Stimulated activated CD8-positive, alpha-beta memory T cell treated with anti-CD3 and anti-CD28 coated beads, Interleukin-4, amount 100 ng/mL, for 24 hours (primary cell): ENCODE results near the gene ZP1.

Experiments used
- DNase-seq: peaks from one replicate; pipeline ENCODE4 v3.0.0-alpha.2; 2020; ENCODE audit warnings: low read depth

ZP1 gene

DNA sequence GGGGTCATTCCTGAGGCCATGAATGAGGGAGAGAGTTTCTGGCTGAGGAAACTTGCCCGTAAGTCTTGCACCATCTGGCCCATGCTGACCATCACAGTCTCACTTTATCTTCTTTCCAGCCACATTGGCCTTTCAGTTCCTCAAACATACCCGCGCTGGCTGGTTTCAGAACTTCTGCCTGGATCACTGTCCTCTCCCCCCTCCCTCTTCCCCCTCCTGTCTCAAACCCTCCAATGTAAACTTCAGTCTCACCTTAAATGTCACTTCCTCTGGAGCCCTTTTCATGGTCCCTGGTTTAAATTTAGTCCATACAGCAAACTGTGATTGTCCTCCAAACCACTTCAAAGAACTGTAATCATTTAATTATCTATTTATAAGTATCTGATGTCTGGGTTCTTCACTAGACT, 42.9 kb downstream of the ZP1 start:
- DNase-seq = no peak

DNA sequence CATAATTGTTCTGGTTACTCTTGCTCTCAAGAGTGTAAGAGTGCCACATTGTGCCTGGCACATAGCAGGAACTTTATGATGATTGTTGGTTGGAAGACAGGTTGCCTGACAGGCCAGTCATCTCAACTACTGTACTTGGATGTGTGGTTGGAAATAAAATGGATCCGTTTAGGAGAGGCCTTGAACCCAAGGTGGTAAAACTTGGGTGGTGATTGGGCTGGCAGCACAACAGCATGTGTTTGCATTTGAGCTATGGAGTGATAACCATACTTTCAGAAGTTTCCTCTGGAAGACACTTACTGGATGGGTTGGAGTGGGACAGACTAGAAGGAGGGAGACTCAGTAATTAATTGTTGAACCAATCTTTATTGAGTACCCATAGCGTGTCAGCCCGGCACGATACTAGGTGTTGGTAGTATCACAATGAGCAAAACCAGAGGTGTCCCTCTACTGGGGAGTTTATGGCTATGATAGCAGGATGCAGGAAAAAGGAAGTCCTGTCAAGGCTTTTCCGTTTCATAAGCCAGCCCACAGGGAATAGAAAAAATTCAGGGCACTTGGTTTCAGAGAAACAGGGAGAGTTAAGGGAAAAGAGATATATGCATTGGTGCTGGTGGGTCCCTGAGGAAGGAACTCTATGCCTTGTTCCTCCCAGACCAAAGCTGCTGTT, 43.5 kb downstream of the ZP1 start:
- DNase-seq = no peak

DNA sequence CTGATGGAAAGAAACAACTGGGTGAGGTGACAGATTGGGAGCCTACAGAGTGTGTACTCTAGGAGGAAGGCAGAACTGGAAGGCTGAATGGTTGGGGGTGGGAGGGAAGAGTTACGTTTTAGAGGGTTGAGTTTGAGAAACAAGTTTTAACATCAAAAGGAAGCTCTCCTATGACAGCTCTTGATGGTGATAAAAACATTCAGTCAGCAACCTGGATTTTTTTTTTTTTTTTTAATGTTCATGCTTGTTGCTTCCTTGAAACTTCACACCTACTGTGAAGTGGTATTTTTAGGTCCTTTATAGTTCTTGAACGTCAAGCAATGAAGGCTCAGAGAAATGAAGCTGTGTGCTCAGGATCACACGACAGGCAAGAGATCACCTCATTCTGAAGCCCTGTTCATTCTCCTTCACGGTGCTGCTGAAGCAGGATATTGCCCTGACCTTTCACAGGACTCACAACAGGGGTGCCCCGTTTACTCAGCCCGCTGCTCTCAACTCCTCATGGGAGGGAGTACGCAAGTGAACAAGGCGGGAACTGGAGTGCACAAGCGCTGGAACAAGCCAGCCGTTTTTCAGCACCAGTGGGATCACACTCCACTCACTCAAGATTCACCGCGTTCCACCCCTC, 45.0 kb downstream of the ZP1 start:
- no peak for DNase-seq

DNA sequence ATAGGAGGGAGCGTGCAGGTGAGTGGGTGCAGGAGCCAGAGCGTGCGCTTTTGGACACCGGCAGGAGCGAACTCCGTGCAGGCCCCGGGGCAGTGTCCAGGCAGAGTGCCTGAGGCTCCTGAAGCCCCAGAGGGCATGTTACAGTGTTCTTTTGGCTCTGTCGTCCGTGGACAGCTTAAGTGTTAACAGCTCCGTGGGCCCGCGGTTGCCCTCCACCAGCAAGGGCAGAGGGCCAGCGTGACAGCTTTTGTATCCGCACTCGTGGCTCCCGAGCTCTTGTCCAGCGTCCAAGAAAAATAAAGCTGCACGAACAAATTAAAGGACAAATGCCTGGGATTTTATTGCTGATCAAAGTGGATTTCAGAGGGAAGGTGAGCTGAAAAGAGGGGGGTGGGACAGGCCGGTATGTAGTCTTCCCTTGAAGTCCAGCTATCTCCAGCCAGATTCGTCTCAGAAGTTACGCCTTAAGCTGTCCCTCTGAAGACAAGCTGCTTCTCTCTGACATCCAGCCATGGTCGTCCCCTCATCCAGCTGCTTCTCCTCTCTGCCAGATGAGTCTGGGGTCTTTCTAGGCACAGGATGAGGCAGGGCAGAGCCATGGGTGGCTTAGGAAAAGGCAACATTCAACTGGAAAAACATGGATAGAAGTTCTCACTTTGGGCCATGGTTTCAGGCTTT, 45.6 kb downstream of the ZP1 start:
- no peak for DNase-seq

DNA sequence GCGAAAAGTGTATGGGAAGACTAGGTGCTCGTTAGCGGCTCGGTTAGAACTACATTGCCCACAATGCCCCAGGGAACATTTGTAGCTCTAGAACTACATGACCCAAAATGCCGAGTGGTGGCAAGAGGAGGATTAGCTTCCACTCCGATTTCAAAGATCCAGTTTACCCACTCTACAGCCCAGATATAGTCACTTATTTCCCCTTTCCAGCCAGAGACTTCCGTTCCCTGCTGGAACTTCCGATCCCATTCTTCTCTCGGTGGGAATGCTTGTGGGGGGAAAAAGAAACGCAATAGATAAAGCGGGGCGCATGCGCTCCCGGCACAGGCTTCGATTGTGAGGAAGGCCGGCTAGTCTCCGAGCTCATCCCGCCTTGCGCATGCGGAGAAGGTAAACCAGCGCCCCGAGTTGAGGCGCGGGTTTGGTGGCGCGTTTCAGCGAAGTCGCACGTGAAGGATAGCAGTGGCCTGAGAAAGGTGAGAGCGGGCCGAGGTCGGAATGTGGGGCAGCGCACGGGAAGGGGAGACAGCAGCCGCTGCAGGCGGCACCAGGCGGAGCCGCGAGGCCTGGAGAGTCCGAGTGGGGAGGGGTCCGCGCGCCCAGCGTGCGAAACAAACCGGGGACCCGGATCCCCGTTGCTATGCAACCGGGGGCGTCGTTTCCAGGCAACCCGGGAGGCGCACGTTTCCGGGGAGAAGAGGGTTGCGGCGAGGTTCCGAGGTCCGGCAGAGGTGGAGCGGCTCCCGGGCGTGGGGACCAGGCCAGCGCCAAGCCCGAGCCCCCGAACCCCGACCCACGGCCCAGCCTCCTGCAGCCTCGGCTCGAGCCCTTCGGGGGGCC, 46.7 kb downstream of the ZP1 start, which contains the start of gene TMEM109:
Gene TMEM109, plus strand, starts transcription at position 366 of the 840 bp plus-strand sequence. CDS start 5,536 bp downstream, outside the sequence.
- DNase-seq = peak; percentile 79

DNA sequence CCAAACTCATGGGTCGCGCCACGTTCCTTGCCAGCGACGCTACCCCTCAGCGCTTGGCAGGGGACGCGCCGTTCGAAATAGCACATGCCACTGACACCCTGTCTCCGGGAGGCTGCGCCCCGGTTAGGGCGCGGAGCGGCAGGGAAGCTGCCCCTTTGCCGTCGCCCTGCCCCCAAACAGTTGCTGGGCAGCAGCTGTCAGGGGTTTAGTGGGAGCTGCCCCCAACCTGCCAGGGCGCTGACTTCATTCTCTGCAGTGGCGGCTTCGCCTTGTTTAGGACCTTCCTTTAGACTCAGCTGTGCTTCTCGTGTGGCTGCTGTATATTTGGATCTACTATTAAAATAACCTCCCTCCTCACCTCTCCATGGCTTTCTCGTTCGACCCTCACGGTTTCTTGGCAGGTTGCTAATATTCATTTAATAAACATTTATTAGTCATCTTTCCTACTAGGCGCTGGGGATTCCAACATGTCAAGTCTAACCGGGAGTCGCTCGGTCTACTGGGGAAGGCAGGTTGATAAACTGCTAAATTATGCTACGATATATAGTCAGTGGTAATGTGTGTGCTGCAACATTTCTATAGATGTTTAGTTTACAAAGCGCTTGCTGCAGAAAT, 47.4 kb downstream of the ZP1 start:
- DNase-seq = no peak

DNA sequence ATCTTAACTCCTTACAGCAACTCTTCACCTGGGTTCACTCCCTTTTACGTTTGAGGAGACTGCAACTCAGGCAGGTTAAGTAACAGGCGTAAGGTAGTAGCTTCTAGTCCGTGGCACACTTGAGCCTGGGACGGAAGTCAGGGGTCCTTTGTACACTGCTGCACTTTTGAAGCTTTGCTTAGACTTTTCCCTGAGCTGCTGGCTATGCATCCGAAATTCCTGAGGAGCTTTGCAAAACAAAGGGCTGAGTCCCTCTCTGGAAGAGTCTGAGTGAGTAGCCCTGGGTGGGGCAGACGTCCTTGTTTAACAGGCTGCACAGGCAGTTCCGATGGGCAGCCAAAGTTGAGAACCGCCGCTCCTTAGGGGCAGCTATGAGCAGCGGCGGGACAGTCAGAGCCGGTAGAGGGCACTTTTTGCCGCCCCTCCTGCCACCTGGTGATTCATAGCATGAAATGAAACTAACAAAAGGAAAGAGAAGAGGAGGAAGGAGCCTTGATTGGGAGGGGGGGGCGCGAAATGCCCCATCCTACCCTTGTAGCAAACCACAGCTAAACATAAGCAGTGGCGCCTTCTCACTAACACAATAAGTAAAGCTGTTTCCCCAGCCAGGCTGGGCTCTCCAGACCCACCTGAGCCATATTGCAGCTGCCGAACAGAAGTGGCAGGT, 48.0 kb downstream of the ZP1 start:
- DNase-seq = peak; percentile 61

DNA sequence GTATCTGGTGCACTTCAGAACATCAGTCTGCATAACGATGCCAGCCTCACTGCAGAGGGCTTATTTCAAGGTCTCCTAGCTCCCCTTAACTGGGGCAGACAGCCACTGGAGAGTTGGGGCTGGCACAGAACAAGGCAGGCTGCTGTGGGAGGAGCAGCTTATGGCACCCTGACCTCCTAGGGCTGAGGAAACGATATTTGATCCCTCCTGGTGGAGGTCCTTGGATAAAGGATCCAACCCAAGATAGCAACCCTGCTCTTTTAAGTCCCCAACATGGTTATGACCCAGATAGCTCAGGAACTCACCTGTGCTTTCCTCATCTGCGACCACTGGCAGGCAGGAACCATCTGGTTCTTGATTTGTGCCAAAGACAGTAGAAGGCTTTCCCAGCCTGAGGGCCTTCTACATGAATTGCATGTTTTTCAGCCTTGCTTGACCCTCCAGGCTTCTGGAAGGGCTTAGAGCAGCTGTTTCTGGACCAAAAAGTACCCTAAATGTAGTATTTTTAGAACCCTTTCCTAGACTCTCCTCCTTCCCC, 49.4 kb downstream of the ZP1 start:
- DNase-seq = no peak

DNA sequence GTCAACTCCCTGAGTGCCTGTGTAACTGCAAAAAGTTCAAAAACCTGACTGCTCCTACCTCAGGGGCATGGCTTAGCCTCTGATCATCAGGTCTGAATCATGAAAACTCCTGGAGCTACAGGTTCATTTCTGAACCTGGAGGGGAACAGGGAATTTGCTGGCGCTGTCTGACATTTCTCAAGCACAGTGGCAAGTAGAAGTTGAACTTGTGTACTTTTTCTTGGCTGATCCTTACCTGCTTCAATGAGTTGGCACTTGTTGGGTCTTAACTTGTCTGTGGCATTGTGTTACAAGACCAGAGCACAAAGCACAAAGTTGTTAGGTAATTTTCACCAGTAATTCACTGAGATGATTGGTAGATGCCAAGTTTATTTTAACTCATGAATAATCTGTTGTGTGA, 49.9 kb downstream of the ZP1 start:
- DNase-seq = no peak

DNA sequence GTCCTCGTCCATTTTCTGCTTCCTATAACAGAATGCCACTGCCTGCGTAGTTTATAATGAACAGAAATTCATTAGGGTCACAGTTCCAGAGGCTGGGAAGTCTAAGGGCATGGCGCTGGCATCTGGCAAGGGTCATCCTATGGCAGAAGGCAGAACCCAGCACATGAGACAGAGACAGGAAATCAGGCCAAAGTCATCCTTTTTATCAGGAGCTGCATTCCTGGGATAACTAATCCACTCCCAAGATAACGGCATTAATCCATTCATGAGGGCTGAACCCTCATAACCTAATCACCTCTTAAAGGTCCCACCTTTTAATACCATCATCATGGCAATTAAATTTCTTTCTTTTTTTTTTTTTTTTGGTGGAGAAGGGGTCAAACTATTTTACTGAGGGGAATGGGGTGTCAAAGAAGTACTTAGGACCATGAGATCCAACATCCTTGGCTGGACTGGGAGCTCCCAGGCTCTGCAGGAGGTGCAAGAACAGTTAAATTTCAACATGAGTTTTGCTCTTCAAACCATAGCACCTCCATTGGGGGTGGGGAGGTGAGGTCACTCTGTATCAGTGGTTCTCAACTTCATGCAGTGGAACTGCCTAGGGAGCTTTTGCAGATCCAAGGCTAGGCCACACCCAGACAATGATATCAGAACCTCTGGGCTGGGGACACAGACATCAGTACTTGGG, 51.1 kb downstream of the ZP1 start:
- DNase-seq = no peak

DNA sequence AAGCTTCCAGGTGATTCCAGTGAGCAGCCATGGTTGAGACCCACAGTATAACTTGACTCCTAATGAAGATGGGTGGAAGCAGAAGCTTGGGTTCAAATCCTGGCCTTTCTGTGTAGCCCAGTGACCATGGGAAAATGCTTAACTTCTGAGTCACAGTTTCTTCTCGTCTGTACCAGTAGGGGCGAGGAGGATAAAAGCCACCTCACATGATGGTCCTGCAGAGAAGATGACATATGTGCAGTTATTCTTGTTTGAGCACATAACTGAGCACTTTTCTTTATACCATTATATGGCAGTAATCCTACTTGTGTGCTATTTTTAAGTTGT, 51.6 kb downstream of the ZP1 start:
- DNase-seq = no peak

DNA sequence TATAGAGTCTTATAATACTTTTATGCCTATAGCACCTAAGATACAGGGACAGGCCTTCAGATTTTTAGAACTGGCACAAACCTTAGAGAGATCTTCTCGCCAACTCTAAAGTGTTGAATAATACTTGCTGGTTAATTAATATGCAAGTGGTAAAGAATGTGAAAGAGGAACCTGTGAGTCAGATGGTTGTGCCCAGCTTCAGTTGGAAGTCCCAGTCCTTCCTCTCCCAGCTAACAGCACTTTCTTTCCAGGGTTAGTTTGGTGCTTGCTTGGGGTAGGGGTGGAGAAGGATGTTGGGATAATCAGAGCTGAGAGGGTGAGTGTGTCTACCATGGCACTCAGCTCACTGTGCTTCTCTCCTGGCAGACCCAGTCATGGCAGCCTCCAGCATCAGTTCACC, 52.0 kb downstream of the ZP1 start:
- no peak for DNase-seq

DNA sequence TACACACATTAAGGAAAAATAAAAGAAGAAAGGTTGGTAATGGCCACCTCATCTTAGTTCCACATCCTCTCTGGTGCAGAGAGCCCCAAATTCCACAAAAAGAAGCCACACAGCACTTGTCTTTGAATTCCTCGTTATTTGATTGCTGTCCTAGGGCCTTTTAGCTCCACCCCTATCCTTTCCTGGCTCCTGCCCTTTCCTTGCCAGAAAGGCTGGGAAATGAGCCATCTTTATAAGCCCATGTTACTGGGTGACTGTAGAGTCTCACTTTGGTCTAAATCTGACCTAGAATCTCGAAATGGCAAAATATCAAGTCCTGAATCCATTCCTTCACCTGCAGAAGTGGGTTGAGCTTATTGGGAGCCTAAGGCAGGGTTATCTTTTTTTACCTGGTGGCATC, 52.6 kb downstream of the ZP1 start:
- DNase-seq = no peak

DNA sequence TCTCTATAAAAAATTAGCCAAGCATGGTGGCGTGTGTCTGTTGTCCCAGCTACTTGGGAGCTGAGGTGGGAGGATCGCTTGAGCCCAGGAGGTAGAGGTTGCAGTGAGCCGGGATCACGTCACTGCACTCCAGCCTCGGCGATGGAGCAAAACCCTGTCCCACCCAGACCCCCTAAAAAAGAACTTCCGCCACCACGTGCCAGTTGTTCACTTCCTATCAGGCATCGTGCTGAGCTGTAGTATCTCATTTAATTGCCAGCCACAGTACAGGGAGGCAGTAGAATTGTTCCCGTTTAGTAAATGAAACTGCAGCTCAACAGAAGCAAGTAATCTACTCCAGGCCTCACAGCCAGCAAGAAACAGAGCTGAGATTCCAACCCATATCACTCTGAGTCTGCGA, 53.9 kb downstream of the ZP1 start:
- DNase-seq = no peak

DNA sequence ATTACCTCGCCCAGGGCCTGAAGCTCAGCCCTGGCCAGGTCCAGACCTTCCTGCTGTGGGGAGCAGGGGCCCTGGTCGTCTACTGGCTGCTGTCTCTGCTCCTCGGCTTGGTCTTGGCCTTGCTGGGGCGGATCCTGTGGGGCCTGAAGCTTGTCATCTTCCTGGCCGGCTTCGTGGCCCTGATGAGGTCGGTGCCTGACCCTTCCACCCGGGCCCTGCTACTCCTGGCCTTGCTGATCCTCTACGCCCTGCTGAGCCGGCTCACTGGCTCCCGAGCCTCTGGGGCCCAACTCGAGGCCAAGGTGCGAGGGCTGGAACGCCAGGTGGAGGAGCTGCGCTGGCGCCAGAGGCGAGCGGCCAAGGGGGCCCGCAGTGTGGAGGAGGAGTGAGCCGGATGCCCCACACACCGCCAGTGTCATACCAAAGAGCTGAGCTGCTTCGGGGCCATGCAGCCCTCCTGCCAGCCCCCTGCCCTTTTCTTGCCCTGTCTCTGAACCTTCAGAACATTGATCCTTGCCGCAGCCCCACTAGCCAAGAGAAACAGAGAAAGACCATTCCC, 54.5 kb downstream of the ZP1 start:
- DNase-seq = no peak

DNA sequence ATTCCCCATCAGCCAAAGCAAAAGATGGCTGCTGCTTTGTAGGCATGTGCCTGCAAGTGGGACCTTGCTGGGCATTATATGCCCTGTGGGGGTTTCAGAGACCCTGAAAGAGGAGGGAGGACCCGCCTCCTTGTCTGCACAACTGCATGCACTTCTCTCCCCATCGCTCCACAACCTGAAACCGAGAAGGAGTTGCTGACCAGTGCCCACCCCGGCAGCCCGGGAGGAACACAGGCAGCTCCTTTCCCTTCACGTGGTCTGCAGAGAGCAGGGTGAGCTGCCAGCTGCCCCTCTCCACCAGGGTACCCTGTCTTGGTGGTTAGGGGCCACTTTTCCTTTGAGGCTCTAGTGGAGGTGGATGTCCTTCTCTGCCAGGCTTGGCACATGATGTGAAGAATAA, 55.6 kb downstream of the ZP1 start:
- no peak for DNase-seq

DNA sequence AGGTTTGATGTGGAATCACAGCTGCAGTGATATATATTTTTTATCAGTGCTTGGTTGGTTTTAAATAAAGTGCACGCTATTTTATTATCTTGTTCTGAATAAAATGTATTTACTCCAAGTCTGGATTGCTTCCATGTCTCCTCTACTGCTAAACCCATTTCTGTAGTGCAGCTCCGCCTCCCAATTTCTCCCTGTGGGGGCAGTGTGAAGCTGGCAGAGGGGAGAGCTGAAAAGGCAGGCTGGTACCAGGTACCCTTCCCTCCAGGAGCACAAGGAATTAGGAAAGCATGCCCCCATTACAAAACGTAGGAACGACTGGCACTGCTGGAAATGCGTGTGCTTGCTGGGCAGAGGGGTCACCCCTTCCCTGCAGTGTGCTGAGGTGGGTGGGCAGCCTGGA, 56.0 kb downstream of the ZP1 start:
- DNase-seq = no peak

DNA sequence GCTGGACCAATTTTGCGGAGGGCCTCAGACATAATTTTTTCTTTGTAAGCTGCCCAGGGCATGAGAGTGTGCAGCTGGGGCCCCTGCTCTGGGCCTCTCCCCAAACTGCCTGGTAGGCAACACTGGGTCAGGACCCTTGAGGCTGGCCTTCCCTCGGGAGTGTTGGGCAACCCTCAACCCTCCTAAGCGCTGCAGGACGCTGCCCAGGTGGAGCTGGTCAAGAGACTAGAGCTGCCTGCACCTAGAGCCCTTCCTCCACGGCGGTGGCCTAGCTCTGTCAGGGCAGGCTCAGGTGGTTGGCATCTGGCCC, 56.4 kb downstream of the ZP1 start:
- no peak for DNase-seq

DNA sequence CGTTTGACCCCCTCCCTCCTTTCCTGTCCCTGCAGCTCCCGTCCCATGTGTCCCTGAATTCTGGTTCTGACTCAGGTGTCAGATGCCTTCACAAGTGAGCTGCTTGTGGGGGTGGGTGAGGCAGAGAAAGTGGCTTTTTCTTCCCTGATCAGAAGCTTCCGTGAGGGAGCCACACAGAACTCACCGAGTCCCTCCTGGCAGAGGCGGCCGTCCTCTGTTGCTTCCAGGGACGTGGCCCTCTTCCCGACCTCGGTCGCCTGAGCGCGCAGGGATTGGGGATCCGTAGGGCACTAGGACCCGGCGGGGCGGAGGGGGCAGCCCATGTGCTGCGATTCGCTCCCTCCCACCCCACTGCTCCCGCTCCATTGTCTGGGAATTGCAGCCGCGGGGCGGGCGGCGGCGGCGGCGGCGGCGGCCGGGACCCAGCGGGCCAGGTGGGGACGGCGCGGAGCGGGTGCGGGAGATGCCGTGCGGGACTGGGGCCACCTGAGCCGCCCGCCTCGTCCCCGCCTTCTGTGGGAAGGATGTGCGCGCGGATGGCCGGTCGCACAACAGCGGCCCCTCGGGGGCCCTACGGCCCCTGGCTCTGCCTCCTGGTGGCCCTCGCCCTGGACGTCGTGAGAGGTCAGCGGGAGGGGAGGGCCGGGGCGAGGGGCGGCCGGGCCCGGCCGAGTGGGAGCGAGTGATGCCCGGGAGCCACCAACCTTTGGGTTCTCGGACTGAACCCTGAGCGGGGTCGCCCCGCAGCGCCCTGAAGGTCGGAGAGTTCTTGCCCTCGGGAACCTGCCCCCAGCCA, 57.0 kb downstream of the ZP1 start, which contains the start of gene TMEM132A:
Gene TMEM132A, plus strand, starts transcription at position 351 of the 796 bp plus-strand sequence. Its CDS starts 174 bp downstream, at position 525.
- no peak for DNase-seq
